Activated naive CD8-positive, alpha-beta T cell (primary cell): Measurements from ENCODE around the gene CFAP99.
A peak's percentile ranks its signal among the peaks of the same experiment; 100 is the strongest.

ENCODE experiments used
- H3K27ac Mint-ChIP-seq: one replicate; pipeline ENCODE4 v1.8.0; 2021; ENCODE audit warnings: mixed read lengths
- H3K27me3 Mint-ChIP-seq: one replicate; pipeline ENCODE4 v1.8.0; 2021; ENCODE audit warnings: mixed read lengths
- H3K36me3 Mint-ChIP-seq: one replicate; pipeline ENCODE4 v1.8.0; 2021; ENCODE audit warnings: mixed read lengths
- H3K4me1 Mint-ChIP-seq: one replicate; pipeline ENCODE4 v1.8.0; 2021; ENCODE audit warnings: low read depth, mixed read lengths
- H3K4me3 Mint-ChIP-seq: one replicate; pipeline ENCODE4 v1.8.0; 2021; ENCODE audit warnings: mild to moderate bottlenecking, mixed read lengths
- H3K9me3 Mint-ChIP-seq: one replicate; pipeline ENCODE4 v1.8.0; 2021; ENCODE audit warnings: low read depth, mixed read lengths

The CFAP99 gene

DNA sequence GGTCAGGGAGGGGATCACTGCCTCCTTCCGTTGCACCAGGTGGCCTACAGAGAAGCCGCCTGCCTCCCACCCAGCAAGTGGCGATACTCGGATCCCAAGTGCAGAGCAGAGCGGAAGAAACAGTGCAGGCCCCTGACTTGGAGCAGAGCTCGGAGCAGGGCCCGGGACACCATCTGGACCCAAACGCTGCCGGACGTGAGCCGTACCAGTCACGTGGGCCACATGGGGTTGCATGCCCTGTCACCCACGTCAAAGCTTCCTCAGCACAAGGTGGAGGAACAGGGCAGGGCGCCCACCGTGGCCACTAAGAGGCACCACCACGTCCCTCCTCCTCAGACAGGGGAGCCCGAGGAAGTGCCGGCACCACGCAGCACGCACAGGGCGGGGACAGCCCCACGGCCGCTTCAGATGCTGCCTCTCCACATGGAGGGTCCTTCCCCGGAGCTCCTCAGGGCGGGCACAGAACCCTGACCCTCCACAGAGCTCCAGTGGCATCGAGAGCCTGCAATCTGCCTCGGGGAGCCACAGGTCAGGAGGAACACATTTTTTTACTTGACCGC, 19.0 kb upstream of the CFAP99 start:
- Mint-ChIP-seq H3K9me3 (no peaks in the 10 kb centered on the region), H3K27ac (no peak overlapping the region), H3K4me1 (peaks cover 19% of the 10 kb centered on the region), H3K27me3 (no peaks in the 10 kb centered on the region), H3K36me3 (no peaks in the 10 kb centered on the region), H3K4me3 (no peak overlapping the region)

DNA sequence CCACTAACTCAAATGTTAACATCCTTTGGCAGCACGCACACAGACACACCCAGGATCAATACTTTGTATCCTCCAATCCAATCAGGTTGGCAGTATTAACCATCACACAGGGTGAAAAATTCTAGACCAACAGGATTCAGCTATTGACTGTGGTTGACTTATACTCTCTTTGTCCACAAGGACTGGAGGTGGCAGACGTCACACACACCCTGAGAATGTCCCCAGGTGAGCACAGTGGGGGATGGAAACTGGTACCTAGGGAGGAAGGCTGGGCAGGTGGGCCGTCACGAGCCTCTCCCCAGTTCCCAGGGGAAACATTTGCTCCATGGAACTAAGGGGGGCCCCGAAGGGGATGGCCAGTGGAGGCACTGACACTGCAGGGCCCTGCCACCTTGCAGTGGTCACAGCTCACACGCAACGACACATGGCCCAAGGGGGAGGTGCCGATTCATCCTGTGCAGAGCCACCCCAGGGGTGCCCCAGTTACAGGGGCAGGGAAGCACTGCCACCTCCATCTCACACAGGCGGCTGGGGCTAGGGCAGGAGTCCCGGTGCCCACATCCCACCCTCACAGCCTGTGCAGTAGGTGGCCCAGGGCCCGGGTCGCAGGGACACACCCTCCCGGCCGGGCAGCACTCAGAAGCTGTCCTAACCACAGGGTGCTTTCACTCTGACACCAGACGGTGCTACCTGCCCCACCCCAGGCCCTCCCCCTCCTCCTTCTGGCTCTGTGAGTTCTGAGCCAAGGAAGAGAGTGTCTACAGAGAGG, 17.7 kb upstream of the CFAP99 start:
- Mint-ChIP-seq H3K4me3 (no peak overlapping the region), H3K36me3 (no peaks in the 10 kb centered on the region), H3K4me1 (peaks cover 19% of the 10 kb centered on the region), H3K27me3 (no peaks in the 10 kb centered on the region), H3K27ac (no peak overlapping the region), H3K9me3 (no peaks in the 10 kb centered on the region)

DNA sequence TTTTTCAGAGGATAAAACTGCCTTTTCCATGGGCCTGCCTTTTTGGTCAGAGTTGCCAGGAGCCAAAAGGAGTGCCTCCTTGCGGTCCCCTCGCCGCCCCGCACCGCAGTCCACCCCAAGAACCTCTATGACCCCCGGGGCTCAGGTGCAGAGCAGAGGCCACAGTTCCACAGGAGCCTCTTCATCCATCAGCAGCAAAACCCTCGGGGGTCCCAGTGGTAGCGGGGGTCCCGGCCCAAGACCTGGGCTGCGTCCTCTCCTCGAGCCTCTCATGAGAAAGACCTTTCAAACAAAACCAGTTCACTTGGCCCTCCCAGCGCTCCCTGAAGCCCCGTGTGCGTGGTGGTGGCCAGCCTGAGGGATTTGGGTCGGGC, 17.2 kb upstream of the CFAP99 start:
- no peaks in the 10 kb centered on the region for H3K36me3 Mint-ChIP-seq
- H3K27me3 Mint-ChIP-seq = no peaks in the 10 kb centered on the region
- H3K9me3 Mint-ChIP-seq = no peaks in the 10 kb centered on the region
- H3K27ac Mint-ChIP-seq = no peak overlapping the region
- peak overlapping the region; percentile 77 for H3K4me3 Mint-ChIP-seq
- peaks cover 19% of the 10 kb centered on the region for H3K4me1 Mint-ChIP-seq

DNA sequence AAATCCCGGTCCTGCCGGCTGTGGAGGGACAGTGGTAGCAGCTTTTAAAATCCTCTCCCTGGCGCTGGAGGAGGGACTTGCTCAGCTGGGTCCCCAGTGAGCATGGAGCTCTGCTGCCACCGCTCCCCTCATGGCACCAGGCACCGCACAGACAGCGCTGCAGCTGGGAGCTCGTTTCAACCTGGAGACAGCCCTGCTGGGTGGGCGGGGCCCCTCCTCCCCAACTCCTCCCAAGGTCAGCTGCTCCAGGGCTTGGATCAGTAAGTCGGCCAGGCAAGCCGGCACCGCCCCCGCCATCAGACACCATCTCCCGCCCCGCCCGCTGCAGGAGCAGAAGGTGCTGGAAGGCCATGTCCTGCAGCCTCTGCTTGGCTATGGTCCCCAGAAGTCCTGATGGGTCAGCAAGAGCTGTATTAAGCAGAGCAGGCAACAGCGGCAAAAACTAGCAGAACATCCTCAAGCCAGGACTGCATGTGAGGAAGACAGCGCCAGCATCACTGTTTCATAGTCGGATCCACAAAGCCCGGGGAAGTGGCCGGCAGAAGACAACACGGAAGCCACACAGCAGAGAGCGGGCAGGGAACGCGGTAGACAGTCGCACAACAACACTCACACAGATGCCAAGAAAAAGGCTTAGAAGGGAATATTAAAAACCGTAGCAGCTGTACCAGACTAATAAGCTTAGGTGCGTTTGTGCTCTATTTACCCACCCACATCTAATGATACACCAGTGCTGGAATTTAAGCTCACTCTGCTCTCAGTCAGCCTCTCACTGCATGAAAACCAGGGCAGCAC, 16.5 kb upstream of the CFAP99 start:
- peaks cover 23% of the 10 kb centered on the region for H3K4me1 Mint-ChIP-seq
- H3K9me3 Mint-ChIP-seq = no peaks in the 10 kb centered on the region
- no peak overlapping the region for H3K27ac Mint-ChIP-seq
- H3K27me3 Mint-ChIP-seq = no peaks in the 10 kb centered on the region
- H3K4me3 Mint-ChIP-seq = peak overlapping the region; percentile 77
- no peaks in the 10 kb centered on the region for H3K36me3 Mint-ChIP-seq

DNA sequence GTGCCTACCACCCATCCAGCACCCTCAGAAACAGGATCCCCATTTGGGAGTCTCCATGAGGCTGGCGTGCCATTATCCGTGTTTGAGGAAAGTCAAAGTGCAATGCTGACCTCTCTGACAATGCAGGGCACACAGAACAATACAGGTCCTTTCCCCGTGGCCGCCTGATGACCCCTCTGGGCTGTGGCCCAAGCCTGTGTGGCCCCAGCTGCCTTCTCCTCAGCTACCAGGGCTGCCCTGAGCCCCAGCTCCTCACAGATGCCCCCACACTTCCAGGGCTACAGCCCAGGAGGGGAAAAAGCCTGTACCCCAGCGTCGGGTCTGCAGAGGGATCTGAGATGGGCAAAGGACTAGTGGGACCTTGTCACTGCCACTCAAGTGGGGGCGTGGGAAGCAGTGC, 15.8 kb upstream of the CFAP99 start:
- Mint-ChIP-seq H3K36me3 (no peaks in the 10 kb centered on the region), H3K4me1 (peaks cover 23% of the 10 kb centered on the region), H3K9me3 (no peaks in the 10 kb centered on the region), H3K4me3 (peak overlapping the region; percentile 77), H3K27me3 (no peaks in the 10 kb centered on the region), H3K27ac (no peak overlapping the region)

DNA sequence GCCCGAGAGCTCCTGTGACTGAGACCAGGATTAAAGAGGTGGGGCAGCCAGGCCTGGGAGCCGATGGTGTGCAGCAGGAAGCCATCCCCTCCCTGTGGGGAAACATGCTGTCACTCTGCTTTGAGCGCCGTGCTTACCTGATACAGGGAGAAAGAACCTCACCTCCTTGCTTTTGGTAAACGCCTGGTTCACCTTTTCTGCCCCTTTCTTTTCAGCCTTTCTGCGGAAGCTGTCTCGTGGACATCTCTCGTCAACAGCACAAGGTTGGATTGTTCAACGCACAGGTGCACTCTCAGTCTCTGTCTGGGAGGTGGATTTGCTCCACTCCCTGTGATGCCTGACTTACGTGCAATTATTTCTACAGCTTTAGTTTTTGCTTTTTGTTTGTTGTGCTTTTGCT, 12.3 kb upstream of the CFAP99 start:
- Mint-ChIP-seq H3K9me3 (no peaks in the 10 kb centered on the region), H3K27ac (no peak overlapping the region), H3K4me1 (peaks cover 28% of the 10 kb centered on the region), H3K27me3 (no peaks in the 10 kb centered on the region), H3K36me3 (no peaks in the 10 kb centered on the region), H3K4me3 (no peak overlapping the region)

DNA sequence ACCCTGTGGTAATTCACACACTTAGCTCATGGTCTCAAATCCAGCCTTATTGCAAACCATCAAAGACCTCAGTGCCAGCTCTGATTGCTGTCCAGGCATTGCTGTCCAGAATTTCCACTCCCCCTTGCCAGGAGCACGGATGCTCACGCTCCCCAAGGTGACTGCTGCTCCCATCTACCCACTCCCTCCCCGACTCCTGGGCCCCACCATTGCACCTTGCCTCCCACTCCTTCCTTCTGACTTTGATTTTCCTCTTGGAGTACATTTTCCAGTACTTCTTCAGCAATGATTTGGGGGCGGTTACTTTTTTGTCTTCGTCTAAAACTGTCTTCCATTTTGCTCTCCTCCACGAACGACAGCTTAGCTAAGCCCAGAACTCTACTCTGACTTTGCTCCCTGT, 11.8 kb upstream of the CFAP99 start:
- Mint-ChIP-seq H3K4me1 (peaks cover 28% of the 10 kb centered on the region), H3K27me3 (no peaks in the 10 kb centered on the region), H3K27ac (no peak overlapping the region)

DNA sequence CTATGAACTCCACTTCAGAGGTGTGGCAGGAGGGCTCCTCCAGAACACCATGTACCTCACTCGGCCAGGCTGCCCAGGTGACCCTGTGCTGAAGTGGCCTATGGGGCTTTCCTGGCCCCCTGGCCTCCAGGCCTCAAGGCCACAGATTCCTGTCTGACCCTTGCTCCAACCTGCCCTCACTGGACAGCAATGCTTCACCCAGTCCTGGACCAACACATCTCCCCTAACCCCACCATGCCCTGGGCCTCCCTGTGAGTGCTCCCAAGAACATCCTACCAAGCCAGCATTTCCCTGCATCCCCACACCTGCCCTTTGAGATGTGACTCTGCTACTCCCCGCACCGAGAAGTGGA, 10.8 kb upstream of the CFAP99 start:
- no peaks in the 10 kb centered on the region for H3K27me3 Mint-ChIP-seq
- H3K36me3 Mint-ChIP-seq = no peaks in the 10 kb centered on the region
- H3K4me3 Mint-ChIP-seq = no peak overlapping the region
- H3K27ac Mint-ChIP-seq = no peak overlapping the region
- H3K4me1 Mint-ChIP-seq = peaks cover 28% of the 10 kb centered on the region
- no peaks in the 10 kb centered on the region for H3K9me3 Mint-ChIP-seq

More for the DNA sequence above, 11.8 kb upstream of the CFAP99 start:
- no peaks in the 10 kb centered on the region for H3K36me3 Mint-ChIP-seq
- H3K4me3 Mint-ChIP-seq = no peak overlapping the region
- H3K9me3 Mint-ChIP-seq = no peaks in the 10 kb centered on the region

DNA sequence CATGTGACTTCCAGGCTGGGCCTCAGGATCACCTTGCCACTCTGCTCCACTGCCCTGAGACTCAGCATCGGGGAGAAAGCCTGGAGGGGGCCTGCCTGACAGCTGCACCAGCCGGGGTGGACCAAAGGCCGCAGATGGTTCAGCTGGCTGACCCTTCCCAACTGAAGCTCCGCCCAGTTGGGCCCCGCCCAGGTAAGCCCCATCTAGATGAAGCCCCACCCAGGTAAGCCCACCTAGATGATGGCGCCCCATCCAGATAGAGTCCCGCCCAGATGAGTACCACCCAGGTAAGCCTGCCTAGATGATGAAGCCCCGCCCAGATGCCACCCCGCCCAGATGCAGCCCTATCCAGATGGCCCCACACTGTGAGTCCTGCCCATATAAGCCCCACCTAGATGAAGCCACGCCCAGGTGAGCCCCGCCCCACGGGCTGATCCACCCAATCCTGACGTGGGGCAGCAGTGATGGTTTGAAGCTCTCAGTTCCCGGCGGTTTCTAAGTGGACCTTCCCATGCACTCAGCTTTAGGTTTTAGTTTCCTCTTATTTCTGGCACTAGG, 10.3 kb upstream of the CFAP99 start:
- H3K4me3 Mint-ChIP-seq = no peak overlapping the region

DNA sequence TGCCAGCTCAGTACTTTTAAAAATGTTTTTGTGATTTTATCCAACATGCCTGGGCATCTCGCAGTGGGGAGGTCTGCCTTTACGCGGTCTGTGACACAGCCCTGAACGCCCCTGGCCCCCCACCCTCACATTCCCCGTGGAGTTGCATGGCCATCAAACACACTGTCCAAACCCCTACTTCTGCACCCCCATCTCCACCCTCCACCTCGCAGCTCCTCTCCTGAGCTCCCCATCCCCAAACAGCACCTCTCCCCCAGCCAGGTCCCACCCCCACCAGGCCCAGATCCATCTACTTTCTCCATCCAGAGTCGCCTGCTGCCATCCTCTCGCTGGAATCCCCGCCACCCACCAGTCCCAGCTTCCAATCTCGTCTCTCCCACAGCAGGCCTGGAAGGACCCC, 9.8 kb upstream of the CFAP99 start:
- Mint-ChIP-seq H3K4me1 (peaks cover 38% of the 10 kb centered on the region), H3K36me3 (no peaks in the 10 kb centered on the region), H3K27ac (no peak overlapping the region), H3K9me3 (no peaks in the 10 kb centered on the region), H3K27me3 (no peaks in the 10 kb centered on the region), H3K4me3 (no peak overlapping the region)

More for the DNA sequence above, 10.3 kb upstream of the CFAP99 start:
- Mint-ChIP-seq H3K27me3 (no peaks in the 10 kb centered on the region), H3K27ac (no peak overlapping the region), H3K9me3 (no peaks in the 10 kb centered on the region), H3K4me1 (peaks cover 33% of the 10 kb centered on the region), H3K36me3 (no peaks in the 10 kb centered on the region)

DNA sequence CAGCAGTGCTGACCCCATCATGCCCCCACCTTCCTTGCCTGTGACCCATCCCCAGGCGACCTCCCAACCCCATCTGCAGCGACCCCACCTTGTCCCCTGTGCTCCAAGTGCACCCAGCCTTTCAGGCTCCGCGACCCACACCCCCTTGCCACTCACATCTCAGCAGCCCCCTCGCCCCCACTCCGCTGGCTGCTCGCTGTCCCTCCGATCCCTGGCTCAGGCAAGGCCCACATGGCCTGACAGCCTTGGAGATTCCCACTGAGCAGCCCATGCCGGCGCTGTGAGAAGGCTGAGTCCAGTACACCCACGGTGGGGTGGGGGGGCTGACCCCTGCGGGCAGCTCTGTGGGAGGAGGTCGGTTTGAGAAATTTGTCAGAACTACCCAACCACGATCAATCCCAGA, 9.4 kb upstream of the CFAP99 start:
- Mint-ChIP-seq H3K4me1 (peaks cover 41% of the 10 kb centered on the region), H3K27me3 (no peaks in the 10 kb centered on the region), H3K36me3 (no peaks in the 10 kb centered on the region), H3K4me3 (no peak overlapping the region), H3K9me3 (no peaks in the 10 kb centered on the region), H3K27ac (no peak overlapping the region)

DNA sequence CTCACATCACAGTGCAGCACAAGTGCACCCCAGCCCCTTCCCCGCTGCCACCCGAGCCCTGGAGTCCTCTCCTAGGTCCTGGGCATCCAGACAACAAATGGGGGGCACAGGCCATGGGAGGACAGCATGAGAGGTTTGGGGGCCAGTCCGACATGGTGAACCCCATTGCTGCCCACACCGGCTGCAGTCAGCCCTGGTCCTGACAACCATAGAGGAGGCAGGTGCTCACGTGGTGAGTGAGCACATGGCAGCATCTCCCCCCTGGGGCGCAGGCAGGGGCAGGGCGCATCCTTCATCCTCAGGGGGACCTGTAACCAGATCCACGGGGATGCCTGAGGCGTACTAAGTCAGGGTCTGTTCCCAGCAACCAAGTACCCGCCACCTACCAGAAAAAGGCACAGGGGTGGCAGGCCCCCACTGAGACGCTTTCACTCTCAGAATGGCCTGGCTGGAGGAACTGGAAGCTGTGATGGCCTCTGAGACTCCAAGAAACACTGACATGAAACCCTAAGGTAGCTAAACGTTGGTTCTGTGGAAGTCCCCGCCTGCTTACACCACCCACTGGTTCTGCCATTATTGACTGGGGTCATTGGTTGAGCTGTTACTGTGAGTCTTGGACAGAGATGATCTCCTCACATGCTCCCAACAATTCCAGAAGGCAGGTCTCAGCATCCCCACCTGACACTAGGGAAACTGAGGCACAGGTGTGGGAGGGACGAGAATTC, 6.8 kb upstream of the CFAP99 start:
- Mint-ChIP-seq H3K9me3 (no peaks in the 10 kb centered on the region), H3K27me3 (peaks cover 4% of the 10 kb centered on the region), H3K4me1 (peaks cover 54% of the 10 kb centered on the region), H3K4me3 (peak overlapping the region; percentile 90), H3K36me3 (no peaks in the 10 kb centered on the region), H3K27ac (peak overlapping the region; percentile 99)

DNA sequence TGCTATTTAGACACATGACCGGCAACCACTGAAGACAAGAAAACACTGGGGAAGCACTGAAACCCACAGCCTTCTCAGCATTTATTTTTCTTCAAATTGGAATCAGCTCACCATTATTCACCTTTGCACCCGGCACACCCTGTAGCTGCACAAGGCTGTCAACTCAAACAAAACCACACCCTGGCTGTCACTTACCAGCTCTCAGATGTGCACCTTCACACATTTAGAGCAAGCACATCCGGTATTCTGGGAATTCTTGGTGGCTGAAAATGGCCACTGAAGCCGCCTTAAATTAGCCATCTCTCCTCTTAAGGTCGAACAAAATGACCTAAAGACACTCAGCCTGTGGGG, 6.2 kb upstream of the CFAP99 start:
- H3K4me1 Mint-ChIP-seq = peaks cover 54% of the 10 kb centered on the region
- H3K9me3 Mint-ChIP-seq = no peaks in the 10 kb centered on the region
- H3K27ac Mint-ChIP-seq = peak overlapping the region; percentile 99
- no peaks in the 10 kb centered on the region for H3K36me3 Mint-ChIP-seq
- H3K27me3 Mint-ChIP-seq = peaks cover 4% of the 10 kb centered on the region
- H3K4me3 Mint-ChIP-seq = peak overlapping the region; percentile 90

DNA sequence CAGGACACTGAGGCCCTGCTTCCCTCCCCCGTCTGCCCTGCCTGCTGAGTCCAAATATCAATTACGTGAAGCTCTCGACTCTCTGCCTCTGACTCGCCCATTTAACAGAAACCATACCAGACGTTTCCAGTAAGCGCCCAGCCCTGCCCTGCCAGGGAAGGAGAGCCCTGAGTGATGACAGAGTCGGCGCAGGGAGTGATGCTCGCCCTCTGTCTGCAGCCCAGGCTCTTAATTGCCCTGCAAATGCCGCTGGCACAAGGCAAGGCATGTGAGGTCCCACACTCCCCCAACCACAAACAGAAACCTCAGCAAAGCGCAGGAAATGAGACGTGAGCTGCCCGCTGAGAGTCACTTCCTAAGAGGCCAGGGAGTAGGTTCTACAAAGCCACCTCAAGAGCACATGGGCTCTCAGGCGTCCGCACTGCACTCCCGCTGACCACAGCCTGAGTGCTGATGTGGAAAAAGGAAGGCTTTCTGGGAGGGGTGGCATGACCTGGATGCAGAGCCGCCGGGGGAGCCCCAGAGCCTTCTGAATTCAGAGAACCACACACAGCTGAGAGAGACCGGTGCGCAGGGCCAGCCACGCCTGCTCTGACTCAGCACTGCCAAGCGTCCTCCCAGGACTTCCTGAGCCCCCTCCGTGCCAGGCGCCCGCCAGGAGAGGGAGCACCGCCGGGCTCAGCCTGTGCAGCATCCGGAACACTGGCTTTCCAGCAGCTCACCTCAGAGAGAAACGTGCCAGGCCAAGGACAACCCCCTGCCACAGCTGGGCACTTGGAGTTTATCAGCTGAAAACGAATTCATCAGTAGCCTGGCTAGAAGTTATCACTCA, 5.7 kb upstream of the CFAP99 start:
- Mint-ChIP-seq H3K4me3 (peak overlapping the region; percentile 90), H3K27ac (peak overlapping the region; percentile 99), H3K9me3 (no peaks in the 10 kb centered on the region), H3K27me3 (peaks cover 4% of the 10 kb centered on the region), H3K4me1 (peaks cover 57% of the 10 kb centered on the region), H3K36me3 (no peaks in the 10 kb centered on the region)
